B cell (primary cell): ENCODE results near the gene PTPRM. TPM values are rescaled to one million over a fixed set of nuclear protein-coding genes. Genes with fewer than 3 reads are reported as not detected.

Experiments used
- ATAC-seq: fragments of 200-7000 bp; cut with Tn5 transposase; one replicate; pipeline ENCODE4 v1.10.0; 2021; ENCODE audit warnings: low read depth, mild to moderate bottlenecking, moderate number of reproducible peaks, moderate library complexity
- CTCF ChIA-PET: fragments of 350-600 bp; sonication (Branson Sonifier 250); formaldehyde crosslinking; loops from one replicate; lab custom pipeline; 2021; ENCODE audit warnings: antibody characterized with exemption, inconsistent platforms; lab: Charles Lee
- POLR2A ChIA-PET: fragments of 350-600 bp; sonication (Branson Sonifier 250); formaldehyde crosslinking; loops from one replicate; lab custom pipeline; 2021; ENCODE audit warnings: antibody characterized with exemption; lab: Charles Lee
- DNase-seq: peaks from one replicate; pipeline ENCODE4 v3.0.0; 2013
- H2AFZ ChIP-seq: 2 replicates; pipeline ENCODE4 v1.6.1; 2012; ENCODE audit warnings: mild to moderate bottlenecking, low read depth, low read length; ENCODE audit not compliant: insufficient read depth, poor library complexity, severe bottlenecking
- H3K27ac ChIP-seq, 2 donors: 1 replicate in 1 of 2; 2 replicates in 1 of 2; pipeline ENCODE4 v1.5.1; 2012 to 2013; ENCODE audit warnings: low read length in 2 of 2, mild to moderate bottlenecking in 2 of 2, moderate library complexity in 1 of 2
- H3K27me3 ChIP-seq, 4 experiments: fragments of 200-600 bp in 1 of 4; sonication (generic) in 1 of 4; replicated peaks in 1 of 4; 1 replicate in 2 of 4; 2 replicates in 2 of 4; pipeline versions ENCODE4 v1.6.1 to v1.7.0; 2013 to 2016; ENCODE audit warnings: low read length in 3 of 4, mild to moderate bottlenecking in 2 of 4, mixed read lengths in 1 of 4, moderate library complexity in 1 of 4; ENCODE audit not compliant: insufficient read depth in 4 of 4, control insufficient read depth in 3 of 4; ENCODE audit errors: control extremely low read depth in 1 of 4
- H3K36me3 ChIP-seq, 2 experiments: replicated peaks in 1 of 2; 1 replicate in 1 of 2; 2 replicates in 1 of 2; pipeline versions ENCODE4 v1.6.1 to v1.7.1; 2013; ENCODE audit warnings: low read length in 1 of 2; ENCODE audit not compliant: insufficient read depth in 2 of 2, control insufficient read depth in 1 of 2; ENCODE audit errors: control extremely low read depth in 1 of 2, extremely low read depth in 1 of 2
- H3K4me1 ChIP-seq, 2 donors: fragments of 200-600 bp in 1 of 2; sonication (generic) in 1 of 2; 1 replicate in 1 of 2; 2 replicates in 1 of 2; pipeline versions ENCODE4 v1.5.1 to v1.6.1; 2013 to 2017; ENCODE audit warnings: low read length in 2 of 2; ENCODE audit not compliant: control insufficient read depth in 2 of 2, insufficient read depth in 2 of 2
- H3K4me2 ChIP-seq: replicated peaks from 2 replicates; pipeline ENCODE3; 2012; ENCODE audit warnings: mild to moderate bottlenecking, low read depth, low read length; ENCODE audit not compliant: poor library complexity, severe bottlenecking
- H3K4me3 ChIP-seq, 5 experiments: fragments of 200-600 bp in 1 of 5; sonication (generic) in 1 of 5; 1 replicate in 3 of 5; 2 replicates in 2 of 5; pipeline versions ENCODE4 v1.5.1 to v1.7.0; 2011 to 2016; ENCODE audit warnings: low read length in 4 of 5, mild to moderate bottlenecking in 4 of 5, low read depth in 2 of 5, control low read depth in 1 of 5, moderate library complexity in 1 of 5; ENCODE audit not compliant: insufficient read depth in 1 of 5; ENCODE audit errors: control extremely low read depth in 1 of 5, extremely low read depth in 1 of 5
- H3K79me2 ChIP-seq: fragments of 200-600 bp; sonication (generic); one replicate; pipeline ENCODE4 v1.6.0; 2016; ENCODE audit warnings: low read length; ENCODE audit not compliant: control insufficient read depth, insufficient read depth
- H3K9ac ChIP-seq: fragments of 200-600 bp; sonication (generic); 2 replicates; pipeline ENCODE4 v1.6.1; 2017; ENCODE audit warnings: mild to moderate bottlenecking, low read length, moderate library complexity
- H3K9me3 ChIP-seq, 3 donors: one replicate each; pipeline versions ENCODE4 v1.6.1 to v1.7.1; 2013; ENCODE audit warnings: low read length in 2 of 3; ENCODE audit not compliant: control insufficient read depth in 2 of 3, insufficient read depth in 1 of 3; ENCODE audit errors: control extremely low read depth in 1 of 3
- H4K20me1 ChIP-seq: 2 replicates; pipeline ENCODE4 v1.6.0; 2012; ENCODE audit warnings: mild to moderate bottlenecking, low read length; ENCODE audit not compliant: insufficient read depth, control insufficient read depth, poor library complexity, severe bottlenecking
- H3K27ac Mint-ChIP-seq: one replicate; pipeline ENCODE4 v1.8.0; 2021; ENCODE audit warnings: mixed read lengths
- H3K27me3 Mint-ChIP-seq: one replicate; pipeline ENCODE4 v1.8.0; 2021; ENCODE audit warnings: mixed read lengths
- H3K4me1 Mint-ChIP-seq: one replicate; pipeline ENCODE4 v1.8.0; 2021; ENCODE audit warnings: mixed read lengths
- H3K4me3 Mint-ChIP-seq: one replicate; pipeline ENCODE4 v1.8.0; 2021; ENCODE audit warnings: mixed read lengths
- H3K9me3 Mint-ChIP-seq: one replicate; pipeline ENCODE4 v1.8.0; 2022; ENCODE audit warnings: mixed read lengths; ENCODE audit not compliant: insufficient read depth
- CTCF ChIP-seq: fragments of 200-600 bp; IDR thresholded peaks from one replicate; pipeline ENCODE4 v1.8.0; 2022; ENCODE audit warnings: antibody characterized with exemption, mild to moderate bottlenecking
- EZH2 ChIP-seq: IDR thresholded peaks from 2 replicates; pipeline ENCODE4 v1.6.1; 2012; ENCODE audit warnings: borderline replicate concordance, low read depth, mild to moderate bottlenecking, moderate library complexity, low read length; ENCODE audit not compliant: insufficient read depth, poor library complexity, severe bottlenecking
- WGBS: methylation state at CpG from one replicate; pipeline ENCODE4 v1.1.5; 2013; ENCODE audit warnings: missing lambda C conversion rate; ENCODE audit not compliant: insufficient coverage; 5-methylcytosine and 5-hydroxymethylcytosine counted together
- intact Hi-C: fragments of 100-400 bp; cut with micrococcal nuclease; formaldehyde crosslinking; loops from one replicate; pipeline ENCODE4 v1.10.0; 2022
- polyA plus RNA-seq: library from polyadenylated mRNA; depleted of rRNA; stranded (reverse); fragments of >200 nt; gene quantifications from 2 replicates; pipeline ENCODE4 v1.2.3, GENCODE V29; 2012
- total RNA-seq, 2 donors: library from RNA; stranded (reverse); fragments of 120-200 nt in 1 of 2; gene quantifications; 1 replicate in 1 of 2; 2 replicates in 1 of 2; pipeline versions ENCODE4 v1.2.3 to v1.2.4, GENCODE V29; 2013 to 2022

Gene PTPRM
- total and polyA plus RNA-seq, 2 donors (not counting 1 experiment from before 2014, with no cell fraction given) = 0.20 to 0.89 TPM

GRCh38 chr18:8276406-8276805 is 709.3 kb downstream of the PTPRM start:
- no peak overlapping the region for H2AFZ ChIP-seq
- H3K9ac ChIP-seq = no peak overlapping the region
- H3K4me1 Mint-ChIP-seq = no peaks in the 10 kb centered on the region
- H3K4me1 ChIP-seq = no peaks in the 10 kb centered on the region
- H4K20me1 ChIP-seq = no peaks in the 10 kb centered on the region
- TF ChIP-seq CTCF (no peak), EZH2 (no peak)
- no peaks in the 10 kb centered on the region for H3K9me3 ChIP-seq
- intact Hi-C loops = no loop called here
- no peaks in the 10 kb centered on the region for H3K27me3 Mint-ChIP-seq
- H3K27me3 ChIP-seq = peaks cover 0 to 6% (median 1%) of the 10 kb centered on the region in 4 experiments
- WGBS = 100% methylated on average over 1 of the region's 3 CpGs
- H3K4me2 ChIP-seq = no peak overlapping the region
- no peak overlapping the region for H3K4me3 Mint-ChIP-seq
- no peak overlapping the region for H3K27ac ChIP-seq
- no peaks in the 10 kb centered on the region for H3K9me3 Mint-ChIP-seq
- ATAC-seq = no peak
- no peaks in the 10 kb centered on the region for H3K36me3 ChIP-seq
- no peak overlapping the region for H3K27ac Mint-ChIP-seq
- no peak overlapping the region for H3K4me3 ChIP-seq
- DNase-seq = no peak
- ChIA-PET POLR2A (no interaction called here), CTCF (interaction anchor here (0.7 kb wide), 1 partner anchor 37 kb away, joined by 3 read pairs; no protein-coding TSS in a partner anchor)
- no peaks in the 10 kb centered on the region for H3K79me2 ChIP-seq

GRCh38 chr18:8277270-8277669 is 710.2 kb downstream of the PTPRM start:
- ATAC-seq (no peak), DNase-seq (no peak)
- Histone ChIP-seq H3K4me2 (no peak overlapping the region), H4K20me1 (no peaks in the 10 kb centered on the region), H3K4me1 (no peaks in the 10 kb centered on the region), H3K27ac (no peak overlapping the region), H3K36me3 (no peaks in the 10 kb centered on the region), H3K79me2 (no peaks in the 10 kb centered on the region), H3K27me3 (peaks cover 0 to 6% (median 1%) of the 10 kb centered on the region in 4 experiments), H3K9ac (no peak overlapping the region), H3K4me3 (no peak overlapping the region), H2AFZ (no peak overlapping the region), H3K9me3 (no peaks in the 10 kb centered on the region)
- TF ChIP-seq CTCF (no peak), EZH2 (no peak)
- H3K27ac Mint-ChIP-seq = no peak overlapping the region
- peaks cover 3% of the 10 kb centered on the region for H3K27me3 Mint-ChIP-seq
- H3K4me3 Mint-ChIP-seq = no peak overlapping the region
- CTCF ChIA-PET = no interaction called here
- H3K4me1 Mint-ChIP-seq = no peaks in the 10 kb centered on the region
- no CpG with 5 or more reads among the region's 1 CpG for WGBS
- H3K9me3 Mint-ChIP-seq = peaks cover 2% of the 10 kb centered on the region
- POLR2A ChIA-PET = no interaction called here
- intact Hi-C loops = no loop called here
